ENCODE results near the gene SORCS1. TPM values are rescaled to one million over a fixed set of nuclear protein-coding genes. Genes with fewer than 3 reads are reported as not detected.

Gene SORCS1
- total and polyA plus RNA-seq, 2 experiments from 2014 or later, result 2.9 to 8.9 TPM

DNA sequence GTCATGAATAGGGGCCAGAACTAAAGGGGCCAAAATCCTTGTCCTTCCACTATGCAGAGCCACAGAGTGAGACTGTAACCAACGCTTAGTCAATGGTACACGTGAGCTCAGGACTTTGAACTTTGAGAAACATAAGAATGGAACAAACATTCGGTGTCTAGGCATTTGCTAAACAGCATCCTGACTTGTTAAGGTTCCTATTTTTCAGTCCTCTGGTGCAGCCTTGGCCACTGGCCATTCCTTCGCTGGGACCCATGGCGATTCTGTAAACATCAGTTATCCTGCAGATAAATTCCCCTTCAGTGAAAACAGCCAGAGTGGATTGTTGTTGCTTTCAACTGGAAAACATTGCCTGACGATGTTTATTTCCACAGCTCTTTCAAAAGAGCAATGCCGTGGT, 266.8 kb downstream of the SORCS1 start:
- DNase-seq (ENCODE audit: low spot score), result no peak
- Mint-ChIP-seq H3K27me3 (ENCODE audit: insufficient read depth, low read depth, poor library complexity) (peaks cover 2% of the 10 kb centered on the region), H3K27ac (no peak overlapping the region), H3K36me3 (ENCODE audit: low read depth) (no peaks in the 10 kb centered on the region), H3K4me1 (no peaks in the 10 kb centered on the region), H3K9me3 (no peaks in the 10 kb centered on the region), H3K4me3 (no peak overlapping the region)
- H3K27me3 ChIP-seq (ENCODE audit: insufficient read depth), result no peaks in the 10 kb centered on the region
- no peak overlapping the region for H3K27ac ChIP-seq (ENCODE audit: low read depth)
- no peaks in the 10 kb centered on the region for H3K4me1 ChIP-seq (ENCODE audit: insufficient read depth)
- no peak overlapping the region for H3K4me3 ChIP-seq
- no peak overlapping the region for H2AFZ ChIP-seq
- H3K79me2 ChIP-seq (replicated peaks; ENCODE audit: insufficient read depth), result no peaks in the 10 kb centered on the region
- no peaks in the 10 kb centered on the region for H3K36me3 ChIP-seq (ENCODE audit: insufficient read depth)
- no peaks in the 10 kb centered on the region for H3F3A ChIP-seq (replicated peaks; ENCODE audit: low read depth)
- TF ChIP-seq CREB1 (CRISPR knock-in tag; IDR thresholded peaks at IDR 0.05; ENCODE audit: low read depth) (no peak), ZNF331 (CRISPR knock-in tag; IDR thresholded peaks at IDR 0.05; ENCODE audit: low read depth) (no peak), JUNB (IDR thresholded peaks at IDR 0.05; ENCODE audit: unreplicated experiment) (no peak), ZNF114 (CRISPR knock-in tag; IDR thresholded peaks at IDR 0.05) (no peak), POLR2AphosphoS5 (IDR thresholded peaks at IDR 0.05; ENCODE audit: low read depth) (no peak), EZH2phosphoT487 (IDR thresholded peaks at IDR 0.05; ENCODE audit: unreplicated experiment) (no peak), ZNF462 (CRISPR knock-in tag; IDR thresholded peaks at IDR 0.05) (no peak), REST (IDR thresholded peaks at IDR 0.05; ENCODE audit: unreplicated experiment) (no peak), NANOG (IDR thresholded peaks at IDR 0.05; ENCODE audit: borderline replicate concordance) (no peak), STAT1 (IDR thresholded peaks at IDR 0.05; ENCODE audit: unreplicated experiment) (no peak), EZH2 (IDR thresholded peaks at IDR 0.05; ENCODE audit: low read depth, unreplicated experiment) (no peak)
- TF ChIP-seq, protein P1, sequence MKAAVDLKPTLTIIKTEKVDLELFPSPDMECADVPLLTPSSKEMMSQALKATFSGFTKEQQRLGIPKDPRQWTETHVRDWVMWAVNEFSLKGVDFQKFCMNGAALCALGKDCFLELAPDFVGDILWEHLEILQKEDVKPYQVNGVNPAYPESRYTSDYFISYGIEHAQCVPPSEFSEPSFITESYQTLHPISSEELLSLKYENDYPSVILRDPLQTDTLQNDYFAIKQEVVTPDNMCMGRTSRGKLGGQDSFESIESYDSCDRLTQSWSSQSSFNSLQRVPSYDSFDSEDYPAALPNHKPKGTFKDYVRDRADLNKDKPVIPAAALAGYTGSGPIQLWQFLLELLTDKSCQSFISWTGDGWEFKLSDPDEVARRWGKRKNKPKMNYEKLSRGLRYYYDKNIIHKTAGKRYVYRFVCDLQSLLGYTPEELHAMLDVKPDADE (IDR thresholded peaks at IDR 0.05), result no peak
- TF ChIP-seq, protein P2, sequence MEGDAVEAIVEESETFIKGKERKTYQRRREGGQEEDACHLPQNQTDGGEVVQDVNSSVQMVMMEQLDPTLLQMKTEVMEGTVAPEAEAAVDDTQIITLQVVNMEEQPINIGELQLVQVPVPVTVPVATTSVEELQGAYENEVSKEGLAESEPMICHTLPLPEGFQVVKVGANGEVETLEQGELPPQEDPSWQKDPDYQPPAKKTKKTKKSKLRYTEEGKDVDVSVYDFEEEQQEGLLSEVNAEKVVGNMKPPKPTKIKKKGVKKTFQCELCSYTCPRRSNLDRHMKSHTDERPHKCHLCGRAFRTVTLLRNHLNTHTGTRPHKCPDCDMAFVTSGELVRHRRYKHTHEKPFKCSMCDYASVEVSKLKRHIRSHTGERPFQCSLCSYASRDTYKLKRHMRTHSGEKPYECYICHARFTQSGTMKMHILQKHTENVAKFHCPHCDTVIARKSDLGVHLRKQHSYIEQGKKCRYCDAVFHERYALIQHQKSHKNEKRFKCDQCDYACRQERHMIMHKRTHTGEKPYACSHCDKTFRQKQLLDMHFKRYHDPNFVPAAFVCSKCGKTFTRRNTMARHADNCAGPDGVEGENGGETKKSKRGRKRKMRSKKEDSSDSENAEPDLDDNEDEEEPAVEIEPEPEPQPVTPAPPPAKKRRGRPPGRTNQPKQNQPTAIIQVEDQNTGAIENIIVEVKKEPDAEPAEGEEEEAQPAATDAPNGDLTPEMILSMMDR (conservative IDR thresholded peaks at IDR 0.05; ENCODE audit: low read depth in 2 of 2), result no peak
- H4K20me1 ChIP-seq (replicated peaks; ENCODE audit: insufficient read depth), result no peaks in the 10 kb centered on the region
- ATAC-seq, result no peak
- H3K9me2 ChIP-seq (ENCODE audit: insufficient read depth), result no peaks in the 10 kb centered on the region
- H3K4me2 ChIP-seq, result no peak overlapping the region

Measured in GM23338 (cell line).